Measurements from ENCODE around the gene KCMF1.
"Not testable (repeated sequence)": the region's sequence is repeated elsewhere in the genome, so short reads cannot be mapped to it uniquely, and the experiment has no call there.

Gene KCMF1

DNA sequence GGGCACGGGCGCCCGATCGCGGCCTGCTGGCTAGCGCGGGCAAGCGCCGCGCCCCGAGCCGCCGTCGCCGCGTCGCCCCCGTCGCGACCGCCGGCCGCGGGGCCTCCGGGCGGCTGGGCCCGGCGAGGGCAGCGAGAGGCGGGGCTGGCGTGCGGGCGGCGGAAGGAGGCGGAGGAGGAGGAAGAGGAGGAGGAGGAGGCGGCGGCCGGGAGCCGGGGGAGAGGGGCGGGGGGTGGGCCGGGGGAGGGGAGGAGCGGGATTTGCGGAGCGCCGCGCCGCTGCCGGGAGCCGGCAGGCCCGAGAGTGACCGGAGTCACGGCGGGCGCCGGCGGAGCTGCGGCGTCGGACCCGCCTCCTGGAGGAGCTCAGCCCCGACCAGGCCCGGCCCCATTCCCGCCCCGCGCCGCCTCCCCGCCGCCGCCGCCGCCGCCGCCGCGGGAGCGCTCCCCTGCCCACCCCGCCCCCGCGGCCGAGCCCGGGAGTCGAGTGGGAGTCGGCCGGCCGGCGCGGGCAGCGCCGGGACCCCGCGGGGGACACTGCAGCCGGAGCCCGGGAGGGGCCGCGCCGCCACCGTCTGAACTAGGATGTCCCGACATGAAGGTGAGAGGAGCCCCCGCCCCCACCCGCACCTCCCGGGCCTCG, at the start of gene KCMF1:
TSS of gene KCMF1 (plus strand) at position 294 of the 642 bp plus-strand sequence. CDS start at position 585, 291 bp downstream.
- DNase-seq (ENCODE audit: low read depth in 3 of 3): peak; percentile 39 to 56 (median 46)

DNA sequence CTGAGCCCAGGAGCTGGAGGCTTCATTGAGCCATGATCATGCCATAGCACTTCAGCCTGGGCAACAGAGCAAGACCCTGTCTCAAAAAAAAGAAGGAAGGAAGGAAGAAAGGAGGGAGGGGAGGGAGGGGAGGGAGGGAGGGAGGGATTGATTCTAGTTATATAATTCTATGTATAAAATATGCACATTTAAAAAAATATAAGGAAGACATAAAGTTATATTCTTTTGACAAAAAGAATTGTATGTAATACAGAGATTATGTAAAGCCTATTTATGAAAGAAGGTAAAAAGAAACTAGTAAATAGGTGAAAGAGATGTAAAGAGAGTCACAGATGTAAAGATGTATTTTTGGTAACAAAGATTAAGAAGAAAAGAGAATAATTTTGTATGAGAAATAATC, 48.0 kb upstream of the KCMF1 start:
- no peak for DNase-seq (ENCODE audit: low read depth in 3 of 3)

DNA sequence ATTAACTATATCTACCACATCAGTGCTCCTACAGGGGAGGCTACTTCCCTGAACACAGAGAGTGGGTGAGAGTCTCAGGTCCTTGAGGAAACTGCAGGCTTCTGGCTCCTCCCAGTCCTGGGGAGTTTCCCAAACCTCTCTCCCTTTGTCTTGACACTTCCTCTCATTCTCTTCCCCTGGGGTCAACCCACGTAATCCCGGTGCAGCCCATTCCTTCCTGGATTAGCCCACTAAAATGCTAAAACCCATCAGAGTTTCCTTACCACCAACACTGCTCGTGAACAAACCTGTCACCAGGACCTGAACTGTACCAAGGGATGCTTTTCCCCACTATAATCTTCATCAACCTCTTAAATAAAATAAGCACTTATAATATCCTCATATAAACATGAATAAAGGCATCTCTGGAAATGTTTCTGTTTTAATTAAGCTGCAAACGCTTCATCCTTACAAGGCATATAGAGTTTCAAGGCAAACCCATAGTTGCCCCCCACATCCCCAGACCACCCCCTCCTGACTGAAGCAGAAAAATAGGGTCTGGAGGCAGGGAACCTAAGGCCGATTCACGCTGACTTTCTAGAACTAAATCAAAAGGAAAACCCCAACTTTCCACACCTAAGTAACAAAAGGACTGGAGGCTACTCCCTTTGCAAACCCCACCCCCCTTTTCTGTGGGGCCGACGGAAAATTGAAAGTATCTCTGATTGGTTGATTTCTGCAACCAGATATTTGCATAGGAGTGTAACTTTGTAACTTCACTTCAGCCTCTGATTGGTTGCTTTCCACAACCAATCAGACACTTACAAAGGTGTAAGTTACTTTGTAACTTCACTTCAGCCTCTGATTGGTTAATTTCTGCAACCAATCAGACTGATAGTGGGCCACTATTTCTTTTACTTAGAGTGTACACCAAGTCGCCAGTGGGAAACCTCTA, 46.5 kb upstream of the KCMF1 start:
- no peak for DNase-seq (ENCODE audit: low read depth in 3 of 3)

DNA sequence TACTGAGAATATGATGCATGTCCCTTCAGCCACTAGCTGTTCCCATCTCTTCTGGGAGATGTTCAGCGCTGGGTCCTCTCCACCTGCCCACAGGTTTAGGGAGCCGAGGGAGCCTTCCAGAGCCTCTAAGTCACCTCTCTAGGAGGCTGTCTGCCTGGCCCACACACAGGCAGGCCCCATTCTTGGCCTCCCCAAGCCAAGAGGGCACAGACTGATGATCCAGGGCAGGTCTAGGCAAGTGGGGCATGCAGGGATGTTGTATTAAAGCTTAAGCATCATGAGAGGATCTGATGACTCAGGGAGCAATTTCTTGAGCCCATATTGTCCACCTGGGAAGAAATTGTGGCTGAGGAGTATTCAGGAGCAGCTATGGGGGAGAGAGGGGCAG, 45.6 kb upstream of the KCMF1 start:
- no peak for DNase-seq (ENCODE audit: low read depth in 3 of 3)

DNA sequence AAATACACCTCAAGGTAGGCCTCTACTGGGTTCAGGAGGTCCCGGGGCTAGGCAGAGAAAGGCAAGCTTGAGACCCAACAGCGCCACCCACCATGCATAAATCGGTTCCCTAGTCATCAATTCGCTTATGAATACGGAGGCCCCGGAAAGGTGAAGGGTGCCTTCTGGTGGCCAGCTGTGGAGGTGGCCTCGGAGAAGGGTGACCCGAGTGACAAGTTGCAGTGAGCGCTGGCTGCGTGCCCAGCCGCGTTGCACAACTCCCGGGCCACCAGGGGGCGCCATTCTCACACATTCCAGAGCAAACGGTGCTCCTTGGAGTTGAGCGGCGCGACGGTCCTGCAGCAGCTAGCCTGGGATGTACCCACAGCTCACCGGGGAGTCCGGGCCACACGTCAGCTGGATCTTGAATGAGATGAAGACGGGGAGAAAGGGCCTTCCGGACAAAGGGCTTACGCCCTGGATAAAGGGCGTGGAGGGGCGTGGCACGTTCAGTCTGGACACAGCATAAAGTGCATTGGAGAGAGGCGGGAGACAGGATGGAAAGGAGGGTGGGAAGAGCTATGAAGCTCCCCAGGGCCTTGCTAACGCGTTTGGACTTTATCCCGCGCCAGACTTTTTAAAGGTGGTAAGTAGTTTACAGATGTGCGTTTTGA, 45.1 kb upstream of the KCMF1 start:
- peak; percentile 98 to 100 (median 99) for DNase-seq (ENCODE audit: low read depth in 3 of 3)

DNA sequence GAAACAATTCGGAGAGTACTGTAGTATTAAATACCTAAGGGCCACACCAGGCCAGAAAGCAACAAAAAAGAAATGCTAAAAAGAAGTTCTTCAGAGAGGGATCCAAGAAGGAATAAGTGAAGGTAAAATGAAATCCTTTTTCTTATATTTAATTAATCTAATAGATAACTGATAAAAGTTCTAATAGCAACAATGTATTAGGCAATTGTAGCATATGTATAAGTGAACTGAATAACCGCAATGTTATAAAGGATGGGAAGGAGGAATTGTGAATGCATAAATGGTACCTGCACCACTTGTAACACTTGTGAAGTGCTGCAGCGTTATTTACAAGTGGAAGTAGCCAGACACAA, 43.7 kb upstream of the KCMF1 start:
- DNase-seq (ENCODE audit: low read depth in 3 of 3): no peak

DNA sequence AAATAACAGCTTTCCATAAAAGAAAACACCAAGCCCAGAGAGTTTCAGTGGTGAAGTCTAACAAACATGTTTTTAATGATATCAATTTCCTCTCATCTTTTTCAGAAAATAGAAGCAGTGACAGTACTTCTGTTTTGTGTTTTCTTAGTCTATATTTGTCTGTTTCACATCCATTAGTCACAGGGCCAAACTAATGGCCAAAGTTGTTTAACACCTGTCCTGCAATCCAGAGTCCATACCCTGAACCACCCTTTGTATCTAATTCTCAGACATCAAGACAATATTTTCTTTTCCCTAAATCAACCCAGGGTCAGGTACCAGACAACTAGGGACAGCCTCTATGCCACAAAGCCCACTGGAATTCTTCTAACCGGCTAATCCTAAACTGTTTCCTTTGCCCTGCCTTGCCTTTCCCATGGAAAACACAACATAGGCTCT, 39.6 kb upstream of the KCMF1 start:
- DNase-seq (ENCODE audit: low read depth in 3 of 3): no peak

DNA sequence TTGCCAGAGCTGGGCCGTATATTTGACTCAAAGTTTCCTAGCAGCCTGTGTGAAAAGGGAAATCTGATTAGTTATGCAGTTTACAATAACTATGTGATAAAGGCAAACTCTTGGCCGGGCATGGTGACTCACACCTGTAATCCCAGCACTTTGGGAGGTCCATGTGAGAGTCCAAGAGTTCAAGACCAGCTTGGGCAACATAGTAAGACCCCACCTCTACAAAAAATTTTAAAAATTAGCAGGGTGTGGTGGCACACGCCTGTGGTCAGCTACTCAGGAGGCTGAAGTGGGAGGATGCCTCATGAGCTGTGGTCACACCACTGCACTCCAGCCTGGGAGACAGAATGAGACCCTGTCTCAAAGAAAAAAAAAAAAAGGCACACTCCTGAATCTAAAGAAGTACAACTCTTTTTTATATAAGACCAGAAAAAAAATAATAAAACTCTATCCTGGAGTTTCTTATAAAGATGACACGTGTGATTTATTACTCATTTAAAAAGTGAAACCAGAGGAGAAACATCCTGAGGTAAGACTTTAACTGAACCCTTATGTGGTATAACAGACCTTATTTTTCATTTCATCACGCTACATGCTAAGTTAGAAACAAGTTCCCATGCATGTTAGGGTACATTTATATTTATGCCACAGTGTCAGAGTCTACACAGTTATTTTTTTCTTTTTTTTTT, 32.6 kb upstream of the KCMF1 start:
- peak in 1 of 3 donors; percentile 54 for DNase-seq (ENCODE audit: low read depth in 3 of 3)

DNA sequence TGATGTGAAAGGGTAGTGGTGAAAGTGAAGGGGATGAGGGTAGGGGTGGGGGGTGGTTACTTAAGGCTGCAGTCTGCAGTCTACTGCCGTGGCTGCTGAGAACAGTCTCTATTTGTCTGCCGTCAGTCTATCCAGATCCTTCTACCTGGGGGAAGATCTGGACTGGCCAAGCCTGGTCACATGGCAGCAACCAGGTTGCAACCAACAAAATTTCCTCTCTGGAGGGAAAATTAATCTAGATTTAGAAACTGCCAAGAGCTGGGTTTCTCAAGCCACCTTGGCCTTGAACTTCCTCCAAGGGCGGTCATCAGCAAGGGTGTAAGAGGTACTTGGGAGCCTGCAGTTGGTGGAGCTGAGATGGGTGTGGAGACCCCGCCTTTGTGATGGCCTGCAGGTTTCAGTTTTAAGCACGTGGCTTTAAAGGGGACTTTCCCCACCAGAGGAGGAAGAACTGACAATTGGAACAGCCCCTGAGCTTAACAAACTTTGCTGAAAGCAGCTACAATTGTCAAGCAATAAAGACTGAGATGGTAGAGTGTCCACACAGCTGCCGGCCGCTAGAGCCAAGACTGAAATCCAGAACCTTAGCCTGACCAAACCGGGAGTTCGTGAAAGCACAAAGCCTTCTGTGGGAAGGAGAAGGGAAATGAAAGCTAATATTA, 31.4 kb upstream of the KCMF1 start:
- DNase-seq (ENCODE audit: low read depth in 3 of 3): peak in 1 of 3 donors; percentile 65

DNA sequence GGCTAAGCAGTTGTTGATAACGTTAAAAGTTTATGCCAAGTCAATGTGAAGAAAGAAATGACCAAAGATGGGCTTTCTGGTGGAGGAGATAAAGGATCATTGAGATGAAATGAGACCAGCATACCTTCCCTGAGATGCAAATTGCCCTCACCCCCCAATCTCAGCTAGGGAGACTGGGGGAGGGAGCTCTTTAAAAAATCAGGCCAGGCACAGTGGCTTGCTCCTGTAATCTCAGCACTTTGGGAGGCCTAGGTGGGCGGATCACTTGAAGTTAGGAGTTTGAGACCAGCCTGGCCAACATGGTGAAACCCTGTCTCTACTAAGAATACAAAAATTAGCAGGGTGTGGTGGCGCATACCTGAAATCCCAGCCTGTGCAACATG, 30.9 kb upstream of the KCMF1 start:
- DNase-seq (ENCODE audit: low read depth in 3 of 3): no peak

DNA sequence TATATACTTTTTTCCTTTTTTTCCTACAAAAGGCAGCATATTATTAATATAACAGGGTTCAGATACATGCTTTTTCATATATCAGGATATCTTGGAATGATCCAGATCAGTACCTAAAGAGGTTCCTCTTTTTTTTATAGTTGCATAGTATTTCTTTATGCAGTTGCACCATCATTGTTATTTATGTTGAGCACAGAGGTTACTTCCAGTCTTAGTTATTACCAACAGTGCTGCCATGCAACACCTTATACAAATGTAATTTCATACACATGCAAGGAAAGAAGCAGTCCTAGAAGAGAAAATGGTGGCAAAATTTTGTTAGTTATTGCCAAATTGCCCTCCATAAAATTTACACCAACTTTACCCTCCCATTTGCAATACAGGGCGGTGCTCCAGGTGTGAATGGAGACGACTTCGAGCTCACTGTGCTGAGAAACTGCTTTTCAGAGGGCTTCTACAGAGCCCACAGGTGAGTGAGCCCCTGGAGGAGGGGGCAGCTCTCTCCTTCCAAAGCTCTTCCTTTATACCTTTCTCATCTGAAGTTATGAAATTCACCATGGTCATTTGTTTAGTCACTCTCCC, 30.0 kb upstream of the KCMF1 start:
- no peak for DNase-seq (ENCODE audit: low read depth in 3 of 3)

DNA sequence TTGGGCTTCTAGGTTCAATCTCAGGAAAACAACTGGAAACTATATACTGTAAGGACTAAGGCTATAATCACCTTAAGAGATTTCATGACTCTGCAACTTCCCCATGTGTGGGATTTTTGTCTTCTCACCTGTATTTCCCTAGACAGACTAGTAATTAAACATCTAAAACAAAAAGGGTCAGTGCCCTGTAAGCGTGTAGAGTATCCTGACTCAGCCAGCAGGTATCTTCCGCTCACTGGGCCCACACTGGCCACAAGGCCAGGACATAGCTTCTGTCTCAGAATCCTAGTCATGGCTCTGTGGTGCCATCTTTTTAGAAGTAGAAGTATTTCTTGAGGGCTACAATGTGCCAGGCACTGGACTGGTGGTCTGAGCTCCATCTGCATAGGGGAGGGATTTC, 28.8 kb upstream of the KCMF1 start:
- DNase-seq (ENCODE audit: low read depth in 3 of 3): no peak

DNA sequence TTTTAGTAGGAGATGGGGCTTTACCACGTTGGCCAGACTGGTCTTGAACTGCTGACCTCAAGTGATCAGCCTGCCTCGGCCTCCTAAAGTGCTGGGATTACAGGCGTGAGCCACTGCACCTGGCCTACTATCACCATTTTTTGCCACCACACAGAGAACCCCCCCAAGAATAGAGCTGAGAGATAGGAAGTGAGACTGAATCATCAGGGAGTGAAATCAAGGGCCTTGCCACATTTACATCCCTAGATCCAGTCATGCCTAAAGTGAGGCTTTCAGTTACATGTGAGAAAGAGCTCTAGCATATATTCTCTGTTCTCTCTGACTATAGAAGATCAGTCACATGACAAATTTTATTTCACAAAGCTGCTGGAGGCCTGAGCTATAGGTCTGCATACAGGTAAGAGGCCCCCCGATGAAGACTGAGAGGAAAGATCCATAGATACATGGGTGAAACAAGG, 28.0 kb upstream of the KCMF1 start:
- DNase-seq (ENCODE audit: low read depth in 3 of 3): no peak

DNA sequence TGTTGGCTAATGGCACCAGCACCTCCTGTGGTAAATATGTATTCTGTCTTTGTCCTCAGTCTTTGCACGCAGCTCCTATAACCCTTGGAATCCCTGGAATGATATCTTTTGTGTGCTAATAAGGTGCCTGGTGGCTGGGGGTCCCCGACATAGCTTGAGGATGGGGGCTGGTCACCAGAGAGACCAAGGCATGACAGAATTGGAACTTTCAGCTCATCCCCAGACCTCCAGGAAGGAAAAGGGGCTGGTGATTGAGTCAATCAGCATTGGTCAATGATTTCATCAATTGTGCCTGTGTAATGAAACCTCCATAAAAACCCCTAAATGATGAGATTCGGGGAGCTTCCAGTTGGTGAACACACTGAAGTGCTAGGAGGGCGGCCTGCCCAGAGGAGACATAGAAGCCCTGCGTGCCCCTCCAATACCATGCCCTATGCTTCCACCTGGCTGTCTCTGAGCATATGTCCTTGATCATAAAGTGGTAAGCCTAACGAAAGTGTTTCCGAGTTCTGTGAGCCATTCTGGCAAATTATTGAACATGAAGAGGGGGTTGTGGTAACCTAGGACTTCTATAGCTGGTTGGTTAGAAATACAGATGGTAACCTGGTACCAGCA, 26.6 kb upstream of the KCMF1 start:
- DNase-seq (ENCODE audit: low read depth in 3 of 3): no peak

DNA sequence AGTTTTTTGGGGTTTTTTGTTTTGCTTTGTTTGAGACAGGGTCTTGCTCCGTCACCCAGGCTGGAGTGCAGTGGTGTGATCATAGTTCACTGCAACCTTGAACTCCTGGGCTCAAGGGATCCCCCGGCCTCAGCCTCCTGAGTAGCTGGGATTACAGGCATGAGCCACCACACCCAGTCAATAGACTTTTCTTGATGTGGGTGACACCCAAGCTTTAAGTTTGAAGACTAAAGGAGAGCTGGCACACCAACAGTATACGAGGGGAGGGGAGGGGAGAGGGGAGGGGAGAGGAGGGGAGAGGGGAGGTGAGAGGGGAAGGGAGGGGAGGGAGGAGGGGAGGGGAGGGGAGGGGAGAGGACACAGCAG, 25.1 kb upstream of the KCMF1 start:
- DNase-seq (ENCODE audit: low read depth in 3 of 3): not testable (repeated sequence)

DNA sequence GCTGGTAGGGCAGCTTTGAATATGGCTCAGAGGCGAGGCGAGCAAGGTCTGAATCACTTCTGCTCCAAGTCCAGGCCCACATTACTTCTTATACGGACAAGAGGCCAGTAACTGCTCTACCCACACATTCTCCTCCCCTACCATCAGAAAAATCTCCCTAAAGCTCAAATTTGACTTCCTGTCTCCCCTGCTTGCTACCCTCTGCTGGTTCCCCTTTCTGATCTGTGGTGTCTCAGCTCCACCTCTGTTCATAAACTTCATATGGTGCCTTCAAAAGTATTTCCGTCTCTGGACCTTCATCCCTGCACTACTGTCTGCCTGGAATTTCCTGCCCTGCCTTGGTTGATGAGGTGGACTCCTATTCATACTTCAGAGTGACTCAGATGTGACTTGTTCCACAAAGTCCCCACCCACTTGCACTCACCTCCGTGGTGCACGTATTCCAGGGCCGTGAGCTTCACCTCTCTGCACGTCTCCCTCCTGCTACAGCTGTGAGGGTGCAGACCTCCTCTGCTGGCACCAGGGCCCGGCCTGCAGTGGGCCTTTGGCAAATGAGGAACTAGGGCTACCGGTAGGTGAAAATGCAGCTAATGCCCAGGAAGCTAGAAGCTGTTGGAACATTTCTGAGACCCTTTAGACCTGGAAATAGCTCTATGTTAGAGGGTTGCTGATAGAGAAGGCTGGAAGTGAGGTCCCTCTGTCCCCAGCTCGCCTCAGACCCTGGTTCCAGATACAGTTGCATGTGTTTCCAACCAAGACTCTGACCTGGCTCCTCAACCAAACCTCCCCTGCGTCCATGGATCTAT, 24.6 kb upstream of the KCMF1 start:
- DNase-seq (ENCODE audit: low read depth in 3 of 3): peak; percentile 64 to 78 (median 69)

DNA sequence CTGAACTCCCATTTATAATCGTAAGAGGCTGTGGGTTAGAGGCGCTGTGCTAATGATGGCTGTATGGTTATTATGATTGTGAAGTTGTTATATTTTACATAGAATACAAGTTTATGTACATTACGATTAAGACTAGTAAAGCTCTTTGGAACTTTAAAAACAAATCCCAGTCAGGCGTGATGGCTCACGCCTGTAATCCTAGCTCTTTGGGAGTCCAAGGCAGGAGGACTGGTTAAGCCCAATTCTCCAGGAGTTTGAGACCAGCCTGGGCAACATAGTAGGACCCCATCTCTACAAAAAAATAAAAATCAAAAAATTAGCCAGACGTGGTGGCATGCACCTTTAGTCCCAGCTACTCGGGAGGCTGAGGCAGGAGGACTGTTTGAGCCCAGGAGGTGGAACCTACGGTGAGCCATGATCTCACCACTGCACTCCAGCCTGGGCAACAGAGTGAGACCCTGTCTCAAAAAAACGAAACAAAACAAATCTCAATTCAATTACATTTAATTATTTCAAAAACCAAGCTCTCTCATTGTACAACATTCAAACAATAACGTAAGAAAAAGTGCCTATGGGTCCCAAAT, 23.9 kb upstream of the KCMF1 start:
- no peak for DNase-seq (ENCODE audit: low read depth in 3 of 3)

DNA sequence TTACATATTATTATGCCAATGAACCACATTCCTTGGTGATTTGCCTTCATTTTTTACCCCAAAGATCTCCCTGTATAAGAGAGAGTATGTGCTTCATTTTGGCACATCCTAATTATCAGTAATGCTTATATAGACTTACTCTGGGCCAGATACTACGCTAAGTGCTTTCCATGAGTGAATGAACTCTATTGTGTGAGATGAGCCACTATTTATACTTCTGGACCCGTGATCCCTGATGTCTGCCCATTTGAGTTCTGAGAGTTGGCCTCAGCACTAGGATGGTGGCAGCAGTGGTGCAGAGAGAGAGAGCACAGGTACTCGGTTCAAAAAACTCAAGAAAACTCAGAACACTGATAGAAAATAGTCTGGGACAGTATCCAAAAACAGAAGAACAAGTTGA, 17.4 kb upstream of the KCMF1 start:
- no peak for DNase-seq (ENCODE audit: low read depth in 3 of 3)

DNA sequence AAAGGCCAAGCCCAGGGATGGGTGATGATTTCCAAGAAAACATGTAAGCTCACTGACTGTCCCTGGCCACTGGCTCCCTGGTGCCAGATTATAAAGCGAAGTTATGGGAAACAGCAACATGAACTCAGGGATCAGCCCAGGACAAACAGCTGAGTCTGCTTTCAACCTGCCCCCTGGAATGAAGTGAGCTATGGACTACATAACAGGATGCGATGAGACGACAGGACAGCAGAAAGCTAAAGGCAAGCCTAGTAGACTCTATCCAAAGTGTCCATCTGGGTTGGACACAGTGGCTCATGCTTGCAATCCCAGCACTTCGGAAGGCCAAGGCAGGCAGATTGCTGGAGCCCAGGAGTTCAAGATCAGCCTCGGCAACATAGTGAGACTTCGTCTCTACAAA, 16.6 kb upstream of the KCMF1 start:
- DNase-seq (ENCODE audit: low read depth in 3 of 3): no peak

All from stimulated activated CD4-positive, alpha-beta T cell treated with anti-CD3 and anti-CD28 coated beads, TNF-alpha, amount 100 ng/mL, for 48 hours (primary cell).